ENCODE results near the gene SRP9. TPM values are rescaled to one million over a fixed set of nuclear protein-coding genes. Genes with fewer than 3 reads are reported as not detected.

SRP9 gene
- total RNA-seq, 4 donors from 2014 or later, result 196 to 297 (median 260) TPM

DNA sequence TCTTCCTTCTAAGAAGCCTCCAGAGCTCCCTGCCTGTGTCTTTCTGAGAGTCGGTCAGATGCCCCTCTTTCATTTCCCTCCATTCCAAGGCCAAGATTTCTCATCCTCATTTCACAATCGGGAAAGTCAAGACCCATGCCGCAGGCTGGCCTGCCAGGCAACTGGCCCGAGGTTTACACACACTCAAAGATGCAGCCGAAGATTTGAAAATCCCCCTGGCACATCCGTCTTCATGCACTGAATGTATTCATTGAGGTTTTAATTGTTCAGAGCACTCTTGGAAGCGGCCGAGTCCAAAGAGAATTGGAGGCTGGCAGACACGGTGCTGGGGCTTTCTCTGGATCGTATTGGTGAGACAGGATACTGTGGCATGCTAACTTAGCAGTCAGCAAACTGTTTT is 29.1 kb upstream of the SRP9 start:
- TF ChIP-seq POLR2A (IDR thresholded peaks at IDR 0.05) (no peak), CTCF (IDR thresholded peaks at IDR 0.05) (no peak)
- DNase-seq, result no peak
- Histone ChIP-seq H3K27ac (no peak overlapping the region), H3K4me3 (replicated peaks in 1 of 3) (no peak overlapping the region), H3K4me1 (peaks cover 0 to 3% of the 10 kb centered on the region in 2 donors), H3K27me3 (no peaks in the 10 kb centered on the region), H3K36me3 (no peaks in the 10 kb centered on the region), H3K9me3 (no peaks in the 10 kb centered on the region)
- intact Hi-C loops (cut with DNase I), result no loop called here
- 78 to 90% methylated on average over 10 of the region's 10 CpGs for WGBS, 2 donors

GRCh38 chr1:225749706-225750105 is 27.9 kb upstream of the SRP9 start:
- 89 to 96% methylated on average over 3 of the region's 3 CpGs for WGBS, 2 donors
- no peaks in the 10 kb centered on the region for H3K27me3 ChIP-seq
- peaks cover 0 to 3% of the 10 kb centered on the region in 2 donors for H3K4me1 ChIP-seq
- intact Hi-C loops (cut with DNase I), result no loop called here
- TF ChIP-seq POLR2A (IDR thresholded peaks at IDR 0.05) (no peak), CTCF (IDR thresholded peaks at IDR 0.05) (no peak)
- H3K36me3 ChIP-seq, result no peaks in the 10 kb centered on the region
- H3K9me3 ChIP-seq, result no peaks in the 10 kb centered on the region
- H3K27ac ChIP-seq, result no peak overlapping the region
- no peak overlapping the region for H3K4me3 ChIP-seq (replicated peaks in 1 of 3)
- no peak for DNase-seq

- intact Hi-C loops (cut with DNase I), result no loop called here
- H3K4me1 ChIP-seq, result peaks cover 0 to 9% of the 10 kb centered on the region in 2 donors
- no peaks in the 10 kb centered on the region for H3K36me3 ChIP-seq
- TF ChIP-seq POLR2A (IDR thresholded peaks at IDR 0.05), result no peak
- TF ChIP-seq CTCF (IDR thresholded peaks at IDR 0.05), result no peak
- 67 to 68% methylated on average over 4 of the region's 4 CpGs for WGBS, 2 donors
- no peaks in the 10 kb centered on the region for H3K27me3 ChIP-seq
- no peak for DNase-seq
- H3K9me3 ChIP-seq, result no peaks in the 10 kb centered on the region
- H3K4me3 ChIP-seq (replicated peaks in 1 of 3), result no peak overlapping the region
- no peak overlapping the region for H3K27ac ChIP-seq
Measured at GRCh38 chr1:225750420-225750819, 27.2 kb upstream of the SRP9 start.

DNA sequence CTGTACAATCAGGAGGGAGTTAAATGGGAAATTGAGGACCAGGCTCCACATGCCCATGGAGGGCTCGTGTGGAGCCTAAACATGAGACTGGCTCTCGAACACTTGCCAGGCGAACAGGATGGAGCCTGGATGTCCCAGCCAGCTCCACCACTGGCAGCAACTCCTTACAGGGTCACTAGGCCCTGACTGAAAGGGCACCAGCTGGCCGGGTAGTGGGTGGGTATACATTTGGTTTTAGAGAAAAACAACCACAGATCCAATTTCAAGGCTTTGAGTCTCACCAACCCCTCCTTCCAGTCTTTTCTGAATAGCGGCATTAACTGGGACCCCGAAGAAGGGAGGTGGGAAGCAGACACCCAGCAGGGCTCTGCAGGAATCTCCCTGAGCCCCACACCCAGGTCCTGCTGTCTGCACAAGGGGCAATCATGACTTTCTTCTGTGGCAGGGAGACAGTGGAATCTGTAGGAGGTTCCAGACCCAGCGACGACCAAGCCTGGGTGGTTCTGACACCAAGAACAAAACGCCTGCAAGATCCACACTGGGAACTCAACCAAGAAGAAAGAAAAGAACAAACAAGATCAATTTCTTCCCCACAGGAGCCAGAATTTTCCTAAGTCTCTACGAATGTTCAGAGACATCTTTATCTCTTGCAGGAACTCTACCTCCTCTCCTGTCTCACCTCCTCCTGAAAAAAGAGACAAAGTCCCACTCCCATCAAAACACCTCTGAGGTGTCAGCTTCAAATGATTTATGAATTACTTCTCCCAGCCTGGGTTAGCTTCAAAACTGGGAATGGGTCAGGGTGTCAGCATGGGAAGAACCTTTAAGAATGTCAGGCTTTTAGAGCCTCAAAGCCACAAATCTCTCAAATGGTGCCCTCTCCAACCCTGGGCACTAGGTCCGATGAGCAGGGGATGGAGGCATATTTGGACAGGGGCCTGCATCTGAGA is 26.5 kb upstream of the SRP9 start:
- intact Hi-C loops (cut with DNase I), result no loop called here
- 76 to 83% methylated on average over 11 of the region's 11 CpGs for WGBS, 2 donors
- no peak for TF ChIP-seq CTCF (IDR thresholded peaks at IDR 0.05)
- TF ChIP-seq POLR2A (IDR thresholded peaks at IDR 0.05), result no peak

DNA sequence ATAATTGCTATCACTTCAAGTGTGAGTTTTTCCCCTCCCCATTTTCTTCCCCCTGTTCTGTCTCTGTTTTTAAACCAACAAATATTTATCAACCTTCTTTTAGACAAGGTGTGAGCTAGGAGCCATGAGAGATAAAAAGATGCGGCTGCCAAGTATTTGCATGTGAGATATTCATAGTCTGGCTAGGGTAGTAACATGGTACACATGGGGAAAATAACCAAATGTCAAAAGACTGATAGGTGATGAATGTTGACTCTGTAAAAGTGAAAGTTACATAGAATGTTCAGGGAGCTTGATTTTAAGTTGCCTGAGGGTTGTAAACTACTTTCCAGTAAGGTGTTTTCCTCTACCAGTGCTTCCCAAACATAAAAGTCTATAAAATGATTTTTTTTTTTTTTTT is 25.4 kb upstream of the SRP9 start:
- Histone ChIP-seq H3K36me3 (no peaks in the 10 kb centered on the region), H3K27ac (no peak overlapping the region), H3K4me3 (replicated peaks in 1 of 3) (no peak overlapping the region), H3K9me3 (no peaks in the 10 kb centered on the region), H3K4me1 (peaks cover 0 to 19% of the 10 kb centered on the region in 2 donors), H3K27me3 (no peaks in the 10 kb centered on the region)
- no peak for DNase-seq
- intact Hi-C loops (cut with DNase I), result no loop called here
- TF ChIP-seq POLR2A (IDR thresholded peaks at IDR 0.05) (no peak), CTCF (IDR thresholded peaks at IDR 0.05) (no peak)
- 94 to 96% methylated on average over 1 of the region's 1 CpG for WGBS, 2 donors

More for the DNA sequence above, 26.5 kb upstream of the SRP9 start:
- no peaks in the 10 kb centered on the region for H3K9me3 ChIP-seq
- H3K27ac ChIP-seq, result no peak overlapping the region
- DNase-seq, result no peak
- no peaks in the 10 kb centered on the region for H3K27me3 ChIP-seq
- no peaks in the 10 kb centered on the region for H3K36me3 ChIP-seq
- H3K4me1 ChIP-seq, result peaks cover 0 to 16% of the 10 kb centered on the region in 2 donors
- H3K4me3 ChIP-seq (replicated peaks in 1 of 3), result no peak overlapping the region
